Measurements from ENCODE around the gene SFXN5. TPM values are rescaled to one million over a fixed set of nuclear protein-coding genes. Genes with fewer than 3 reads are reported as not detected.

SFXN5 gene
- total RNA-seq, 1 donor from 2014 or later, result 13.7 TPM

DNA sequence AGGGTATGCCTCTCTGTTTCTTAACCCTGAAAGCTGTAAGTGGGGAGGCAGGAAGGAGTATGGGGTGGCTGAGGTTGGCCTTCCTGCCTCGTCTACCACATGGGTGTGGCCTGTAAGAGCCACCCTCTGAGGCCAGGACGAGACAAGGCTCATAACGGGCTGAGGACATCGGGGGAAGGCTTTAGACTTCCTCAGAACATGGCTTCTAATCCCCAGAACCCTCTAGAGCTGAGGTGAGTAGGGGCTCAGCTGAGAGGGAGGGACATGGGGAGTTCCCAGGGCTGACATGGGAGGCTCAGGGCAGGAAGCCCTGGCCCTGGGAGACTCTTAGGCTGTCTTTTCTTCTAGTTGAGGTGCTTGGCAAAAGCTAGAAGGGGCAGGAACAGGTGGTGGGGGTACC lies 117.5 kb downstream of the SFXN5 start:
- Mint-ChIP-seq H3K4me1 (ENCODE audit: low read depth, unreplicated experiment) (peaks cover 10% of the 10 kb centered on the region), H3K9me3 (ENCODE audit: unreplicated experiment) (peaks cover 11% of the 10 kb centered on the region), H3K27ac (ENCODE audit: unreplicated experiment) (no peak overlapping the region), H3K36me3 (ENCODE audit: unreplicated experiment) (no peaks in the 10 kb centered on the region), H3K27me3 (ENCODE audit: unreplicated experiment) (peaks cover 9% of the 10 kb centered on the region), H3K4me3 (ENCODE audit: unreplicated experiment) (no peak overlapping the region)
- TF ChIP-seq, protein P1, sequence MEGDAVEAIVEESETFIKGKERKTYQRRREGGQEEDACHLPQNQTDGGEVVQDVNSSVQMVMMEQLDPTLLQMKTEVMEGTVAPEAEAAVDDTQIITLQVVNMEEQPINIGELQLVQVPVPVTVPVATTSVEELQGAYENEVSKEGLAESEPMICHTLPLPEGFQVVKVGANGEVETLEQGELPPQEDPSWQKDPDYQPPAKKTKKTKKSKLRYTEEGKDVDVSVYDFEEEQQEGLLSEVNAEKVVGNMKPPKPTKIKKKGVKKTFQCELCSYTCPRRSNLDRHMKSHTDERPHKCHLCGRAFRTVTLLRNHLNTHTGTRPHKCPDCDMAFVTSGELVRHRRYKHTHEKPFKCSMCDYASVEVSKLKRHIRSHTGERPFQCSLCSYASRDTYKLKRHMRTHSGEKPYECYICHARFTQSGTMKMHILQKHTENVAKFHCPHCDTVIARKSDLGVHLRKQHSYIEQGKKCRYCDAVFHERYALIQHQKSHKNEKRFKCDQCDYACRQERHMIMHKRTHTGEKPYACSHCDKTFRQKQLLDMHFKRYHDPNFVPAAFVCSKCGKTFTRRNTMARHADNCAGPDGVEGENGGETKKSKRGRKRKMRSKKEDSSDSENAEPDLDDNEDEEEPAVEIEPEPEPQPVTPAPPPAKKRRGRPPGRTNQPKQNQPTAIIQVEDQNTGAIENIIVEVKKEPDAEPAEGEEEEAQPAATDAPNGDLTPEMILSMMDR (IDR thresholded peaks at IDR 0.05; ENCODE audit: partially characterized antibody, unreplicated experiment), result no peak
- no peak for DNase-seq

DNA sequence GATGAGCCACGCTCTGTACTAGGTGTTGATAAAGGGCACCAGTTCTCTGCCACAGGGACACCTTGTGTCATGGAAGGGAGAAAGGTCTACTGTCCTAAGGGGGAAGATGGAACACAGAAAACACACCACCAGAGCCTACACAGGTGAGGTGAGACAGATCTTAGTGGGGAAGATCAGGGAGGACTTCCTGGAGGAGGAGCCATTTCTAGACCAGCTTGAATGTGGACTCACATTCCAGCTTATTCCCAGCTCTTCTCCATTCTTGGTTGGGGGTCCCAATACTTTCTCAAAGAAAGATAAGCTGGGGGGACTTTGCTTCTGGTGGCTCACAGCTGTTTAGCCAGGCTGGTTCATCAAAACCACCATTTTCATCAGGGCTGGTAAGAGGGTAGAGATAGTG lies 118.0 kb downstream of the SFXN5 start:
- Mint-ChIP-seq H3K4me3 (ENCODE audit: unreplicated experiment) (peak overlapping the region; percentile 25), H3K4me1 (ENCODE audit: low read depth, unreplicated experiment) (peaks cover 12% of the 10 kb centered on the region), H3K27me3 (ENCODE audit: unreplicated experiment) (peaks cover 12% of the 10 kb centered on the region), H3K36me3 (ENCODE audit: unreplicated experiment) (no peaks in the 10 kb centered on the region), H3K9me3 (ENCODE audit: unreplicated experiment) (peaks cover 14% of the 10 kb centered on the region), H3K27ac (ENCODE audit: unreplicated experiment) (no peak overlapping the region)
- DNase-seq, result no peak
- TF ChIP-seq, protein P1 (IDR thresholded peaks at IDR 0.05; ENCODE audit: partially characterized antibody, unreplicated experiment), result no peak

DNA sequence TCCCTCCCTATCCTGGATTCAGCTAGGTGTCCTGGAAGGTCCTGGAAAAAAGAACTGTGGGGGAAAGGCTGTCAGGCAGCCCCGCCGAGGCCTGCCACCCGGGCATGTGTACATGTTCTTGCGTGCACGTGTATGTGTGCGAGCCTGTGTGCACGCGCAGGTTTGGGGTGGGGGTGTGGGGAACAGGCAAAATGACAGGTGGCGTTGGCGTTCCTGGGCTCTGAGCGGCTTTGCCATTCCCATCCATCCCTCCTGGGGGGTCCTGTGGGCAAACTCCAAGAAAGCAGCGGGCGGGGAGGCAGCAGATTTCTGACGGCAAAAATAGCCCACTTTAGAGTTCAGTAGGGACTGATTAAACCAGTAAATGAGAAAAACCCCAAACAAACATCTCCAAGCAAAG lies 118.6 kb downstream of the SFXN5 start:
- no peak overlapping the region for H3K27ac Mint-ChIP-seq (ENCODE audit: unreplicated experiment)
- H3K36me3 Mint-ChIP-seq (ENCODE audit: unreplicated experiment), result no peaks in the 10 kb centered on the region
- no peak for DNase-seq
- peak overlapping the region; percentile 25 for H3K4me3 Mint-ChIP-seq (ENCODE audit: unreplicated experiment)
- TF ChIP-seq, protein P1 (IDR thresholded peaks at IDR 0.05; ENCODE audit: partially characterized antibody, unreplicated experiment), result no peak
- peaks cover 15% of the 10 kb centered on the region for H3K4me1 Mint-ChIP-seq (ENCODE audit: low read depth, unreplicated experiment)
- peaks cover 12% of the 10 kb centered on the region for H3K27me3 Mint-ChIP-seq (ENCODE audit: unreplicated experiment)
- H3K9me3 Mint-ChIP-seq (ENCODE audit: unreplicated experiment), result peaks cover 14% of the 10 kb centered on the region

DNA sequence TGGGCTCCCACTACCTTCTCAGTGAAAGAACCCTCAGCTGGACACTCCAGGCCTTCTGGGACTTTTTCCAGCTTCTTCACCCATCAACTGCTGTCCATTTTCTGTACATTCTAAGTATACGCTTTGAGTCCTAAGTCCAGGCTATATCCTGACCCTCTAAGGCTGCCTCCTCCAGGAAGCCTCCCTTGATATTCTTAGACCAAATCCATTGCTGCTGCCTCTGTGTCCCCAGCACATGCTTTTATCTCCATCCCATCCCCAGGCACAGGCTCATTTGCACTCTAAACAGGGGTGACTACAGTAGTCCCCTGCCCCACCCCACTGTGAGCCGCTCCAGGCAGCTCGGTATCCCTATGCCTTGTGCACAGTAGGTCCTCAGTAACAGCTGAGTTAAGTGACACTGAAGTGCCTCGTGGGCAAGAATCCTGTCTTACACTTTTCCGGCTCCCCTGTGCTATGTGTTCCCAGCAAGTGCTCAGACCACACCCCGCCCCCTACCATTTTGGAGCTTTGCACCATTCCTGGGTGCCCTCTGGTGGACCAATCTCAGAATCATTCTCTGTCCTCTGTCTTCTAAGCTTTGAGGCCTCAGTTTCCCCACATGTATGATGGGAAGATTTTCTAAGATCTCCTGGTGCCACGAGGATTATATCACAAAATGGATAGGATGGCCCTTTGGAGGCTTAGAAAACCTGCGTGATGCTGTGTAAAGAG lies 119.2 kb downstream of the SFXN5 start:
- H3K4me3 Mint-ChIP-seq (ENCODE audit: unreplicated experiment), result no peak overlapping the region

More for the DNA sequence above, 119.2 kb downstream of the SFXN5 start:
- Mint-ChIP-seq H3K9me3 (ENCODE audit: unreplicated experiment) (peaks cover 12% of the 10 kb centered on the region), H3K36me3 (ENCODE audit: unreplicated experiment) (no peaks in the 10 kb centered on the region), H3K27ac (ENCODE audit: unreplicated experiment) (no peak overlapping the region), H3K4me1 (ENCODE audit: low read depth, unreplicated experiment) (peaks cover 20% of the 10 kb centered on the region), H3K27me3 (ENCODE audit: unreplicated experiment) (peaks cover 10% of the 10 kb centered on the region)
- DNase-seq, result no peak
- TF ChIP-seq, protein P1 (IDR thresholded peaks at IDR 0.05; ENCODE audit: partially characterized antibody, unreplicated experiment), result no peak
